Mesenteric fat pad (tissue), 1 donor: Measurements from ENCODE around the gene NTN1. TPM values are rescaled to one million over a fixed set of nuclear protein-coding genes. Genes with fewer than 3 reads are reported as not detected.

Experiments used
- DNase-seq: peaks from one replicate; pipeline ENCODE4 v3.0.0-alpha.2; 2020; ENCODE audit warnings: low spot score
- total RNA-seq: library from RNA; stranded (reverse); fragmentation: NEBNext Ultra II Directional; extraction: Animal tissue kit (Norgen Biotek cat#: 25700); gene quantifications from one replicate; pipeline ENCODE4 v1.2.1, GENCODE V29; 2021
- donor health status: DM: yes; HTN: yes; CAD: no.

Gene NTN1
- total RNA-seq, 1 donor from 2014 or later = 3.1 TPM

DNA sequence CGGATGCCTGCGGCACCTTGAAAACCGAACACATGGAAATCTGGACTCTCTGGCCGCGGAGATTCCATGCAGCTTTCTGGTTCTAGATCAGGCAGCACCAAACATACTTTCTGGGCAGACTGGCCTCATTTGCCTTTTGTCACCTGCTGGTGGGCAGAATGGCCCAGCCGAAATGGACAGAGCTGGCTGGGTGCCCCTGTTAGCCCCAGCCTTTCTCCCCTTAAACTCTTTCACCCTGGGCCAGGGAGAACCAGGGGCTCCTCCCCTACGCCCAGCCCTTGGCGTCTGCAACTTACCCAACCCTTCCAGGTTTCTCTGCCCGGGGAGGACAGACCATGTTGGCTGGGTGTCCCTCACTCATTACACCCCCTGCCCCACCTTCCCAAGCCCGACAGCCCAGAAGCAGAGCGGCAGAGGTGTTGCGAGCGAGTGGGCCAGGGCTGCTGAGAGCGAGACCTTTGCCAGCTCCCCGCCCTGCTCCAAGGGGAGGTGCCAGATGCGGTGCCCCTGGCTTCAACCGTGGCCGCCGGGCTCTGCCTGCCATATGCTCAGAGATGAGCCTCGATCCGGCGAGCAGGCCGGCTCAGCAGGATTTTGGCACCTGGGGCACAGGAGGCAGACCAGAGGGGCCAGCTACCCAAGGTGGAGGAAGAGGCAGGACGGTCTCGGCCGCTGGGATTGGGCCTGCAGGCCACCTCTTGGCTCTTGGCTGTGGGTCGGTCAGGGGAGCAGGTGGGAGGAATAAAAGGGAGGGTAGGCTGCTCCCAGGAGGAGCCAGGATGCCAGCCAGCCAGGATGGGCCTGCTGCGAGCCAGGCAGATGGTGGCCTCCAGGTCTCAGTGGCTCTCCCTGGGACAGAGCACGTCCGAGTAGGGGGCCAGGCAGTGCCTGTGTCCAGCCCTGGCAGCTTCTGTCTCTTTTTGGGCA is 191.3 kb downstream of the NTN1 start:
- DNase-seq = peak; percentile 85

DNA sequence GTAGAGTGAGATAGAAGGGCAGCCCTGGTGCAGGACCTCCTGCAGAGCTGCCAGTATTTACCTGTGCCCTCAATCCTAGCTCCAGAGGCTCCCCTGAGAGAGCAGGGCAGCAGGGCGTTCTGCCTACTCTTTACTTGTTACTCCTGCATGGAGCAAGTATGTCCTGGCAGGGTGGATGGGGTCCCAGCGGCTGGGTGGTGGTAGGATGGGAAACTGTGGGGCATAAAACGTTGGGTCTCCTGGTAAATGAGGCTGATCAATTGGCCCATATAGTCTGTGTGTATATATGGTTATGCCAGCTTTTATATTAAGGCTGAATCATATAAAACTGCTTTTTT is 192.0 kb downstream of the NTN1 start:
- DNase-seq = no peak

DNA sequence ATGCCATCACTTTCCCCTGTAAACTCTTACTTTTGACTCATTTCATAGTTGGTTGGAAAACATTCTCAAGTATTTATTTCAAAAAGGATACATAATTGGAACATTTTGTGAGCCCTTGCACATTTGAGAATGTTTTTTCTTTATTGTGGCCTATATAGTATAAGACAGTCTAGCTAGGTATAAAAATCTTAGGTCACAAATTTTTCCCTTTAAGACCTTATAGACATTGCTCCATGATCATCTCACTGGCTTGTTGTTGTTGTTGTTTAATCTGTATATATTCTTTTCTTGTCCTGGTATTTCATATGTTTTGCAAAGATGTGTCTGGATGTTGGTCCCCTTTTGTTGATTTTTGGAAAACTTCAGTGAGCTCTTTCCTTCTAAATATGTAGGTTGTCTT is 194.2 kb downstream of the NTN1 start:
- no peak for DNase-seq

DNA sequence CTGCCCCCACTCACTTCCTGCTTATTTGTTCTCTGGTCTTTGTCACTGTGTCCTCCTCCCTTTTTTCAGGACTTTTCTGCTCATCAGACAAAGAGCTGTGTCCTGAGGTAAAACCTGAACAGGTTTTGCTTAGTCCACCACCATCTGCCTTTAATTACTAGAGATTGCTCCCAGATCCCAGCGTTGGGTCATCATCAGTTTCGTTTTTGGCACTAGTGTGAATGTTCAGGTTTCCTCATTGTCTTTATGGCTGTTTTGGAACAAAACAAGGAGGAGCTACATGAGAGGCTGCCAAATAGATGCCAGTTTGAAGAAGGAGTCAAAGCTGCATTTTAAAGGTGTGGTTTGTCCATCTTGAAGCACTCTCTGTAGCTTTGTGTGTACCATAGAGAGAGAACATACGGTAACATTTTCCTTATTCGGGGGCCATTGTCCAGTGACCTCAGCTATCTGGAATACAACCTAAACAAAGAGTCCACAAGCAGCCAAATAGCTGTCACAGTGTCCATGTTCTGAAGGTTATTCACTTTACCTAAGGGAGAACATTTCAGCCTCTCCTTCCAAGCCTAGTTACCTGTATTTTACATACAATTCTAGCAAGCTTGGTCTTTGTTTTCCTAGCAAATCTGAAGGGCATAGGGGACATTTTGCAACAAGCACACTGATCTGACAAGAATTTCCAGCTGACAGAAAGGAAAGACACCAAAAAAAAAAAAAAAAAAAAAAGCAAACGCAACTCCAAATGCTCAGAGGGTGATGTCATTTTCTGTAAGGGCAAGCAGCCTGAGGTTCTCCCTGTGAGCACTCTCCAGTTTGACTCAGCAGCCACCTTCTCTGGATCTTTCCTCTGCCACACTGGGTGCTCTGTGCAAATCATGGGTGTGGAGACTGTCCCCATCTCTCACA is 196.1 kb downstream of the NTN1 start:
- no peak for DNase-seq

DNA sequence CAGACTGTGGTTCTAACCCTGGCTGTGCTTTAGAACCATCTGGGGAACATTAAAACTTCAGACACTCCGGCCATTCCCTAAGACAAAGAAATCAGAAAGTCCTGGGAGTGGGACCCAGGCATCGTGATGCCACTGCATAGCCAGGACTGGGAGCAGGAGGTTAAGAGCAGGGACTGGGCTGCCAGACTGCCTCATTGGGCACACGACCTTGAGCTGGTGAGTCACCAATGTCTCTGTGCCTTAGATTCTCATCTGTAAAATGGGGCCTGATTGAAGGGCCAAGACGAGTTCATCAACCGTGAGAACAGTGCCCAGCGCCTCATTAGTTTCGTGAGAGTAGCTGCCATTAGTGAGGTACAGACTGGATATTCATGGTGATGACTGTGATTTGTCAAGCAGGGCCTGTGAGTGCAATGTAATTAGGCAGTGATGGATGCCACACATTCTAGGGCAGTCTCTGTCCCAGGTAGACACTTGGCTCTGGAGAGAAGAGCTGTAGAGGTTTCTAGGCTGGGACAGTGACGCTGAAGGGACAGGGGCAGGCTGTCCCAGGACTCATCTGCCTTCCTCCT is 196.8 kb downstream of the NTN1 start:
- no peak for DNase-seq

DNA sequence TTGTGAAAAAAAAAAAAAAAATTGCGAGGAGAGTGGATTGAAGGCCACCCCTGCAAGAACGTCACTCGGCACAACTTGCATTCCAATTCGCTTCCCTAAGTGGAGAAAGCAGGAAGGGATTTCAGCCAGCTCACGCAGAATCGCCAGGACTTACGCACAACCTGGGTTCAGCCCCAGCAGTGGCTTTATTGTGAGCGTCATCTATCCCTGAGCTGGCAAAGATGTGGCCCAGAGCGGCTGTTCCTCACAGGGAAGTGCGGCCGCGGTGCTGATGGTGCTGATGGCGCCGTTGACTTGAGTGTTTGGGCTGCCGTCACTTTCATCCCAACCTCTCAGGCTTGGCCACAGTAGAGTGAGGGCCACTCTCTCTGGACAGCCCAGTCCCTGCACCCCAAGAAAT is 197.6 kb downstream of the NTN1 start:
- DNase-seq = peak; percentile 82

DNA sequence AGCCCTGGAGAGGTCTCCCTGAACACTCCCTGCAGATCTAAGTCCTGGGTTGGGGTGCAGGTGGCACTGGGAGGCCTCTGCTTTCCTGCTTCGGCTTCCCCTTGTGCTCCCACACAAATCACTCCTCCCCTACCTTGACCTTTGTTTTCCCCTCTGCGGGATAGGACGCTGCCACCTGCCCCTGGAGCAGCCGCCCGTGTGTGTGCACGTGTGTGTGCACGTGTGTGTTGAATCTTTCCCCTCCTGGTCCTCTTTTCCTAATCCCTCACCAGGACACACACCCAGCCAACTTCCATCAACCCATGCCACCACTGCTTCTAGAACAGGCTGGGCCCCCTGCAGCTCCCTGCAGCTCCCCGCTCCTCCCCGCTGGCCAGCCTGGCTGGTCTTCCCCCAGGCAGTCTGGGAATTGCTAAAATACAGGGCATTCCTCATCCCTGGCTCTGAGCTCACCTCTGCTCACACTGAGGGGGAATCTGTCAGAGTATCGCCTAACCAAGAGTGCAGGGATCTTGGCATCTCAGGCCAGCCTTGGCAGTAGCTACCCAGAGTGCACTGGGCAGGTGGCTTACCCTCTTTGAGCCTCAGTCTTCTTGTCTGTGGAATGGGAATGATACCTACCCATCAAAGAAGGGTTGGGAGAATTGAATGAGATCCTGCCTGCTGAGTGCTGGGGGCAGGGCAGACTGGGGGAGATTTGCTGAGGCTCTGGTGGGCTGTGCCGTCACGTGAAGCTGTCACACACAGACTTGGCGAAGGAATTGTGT is 198.5 kb downstream of the NTN1 start:
- DNase-seq = no peak

DNA sequence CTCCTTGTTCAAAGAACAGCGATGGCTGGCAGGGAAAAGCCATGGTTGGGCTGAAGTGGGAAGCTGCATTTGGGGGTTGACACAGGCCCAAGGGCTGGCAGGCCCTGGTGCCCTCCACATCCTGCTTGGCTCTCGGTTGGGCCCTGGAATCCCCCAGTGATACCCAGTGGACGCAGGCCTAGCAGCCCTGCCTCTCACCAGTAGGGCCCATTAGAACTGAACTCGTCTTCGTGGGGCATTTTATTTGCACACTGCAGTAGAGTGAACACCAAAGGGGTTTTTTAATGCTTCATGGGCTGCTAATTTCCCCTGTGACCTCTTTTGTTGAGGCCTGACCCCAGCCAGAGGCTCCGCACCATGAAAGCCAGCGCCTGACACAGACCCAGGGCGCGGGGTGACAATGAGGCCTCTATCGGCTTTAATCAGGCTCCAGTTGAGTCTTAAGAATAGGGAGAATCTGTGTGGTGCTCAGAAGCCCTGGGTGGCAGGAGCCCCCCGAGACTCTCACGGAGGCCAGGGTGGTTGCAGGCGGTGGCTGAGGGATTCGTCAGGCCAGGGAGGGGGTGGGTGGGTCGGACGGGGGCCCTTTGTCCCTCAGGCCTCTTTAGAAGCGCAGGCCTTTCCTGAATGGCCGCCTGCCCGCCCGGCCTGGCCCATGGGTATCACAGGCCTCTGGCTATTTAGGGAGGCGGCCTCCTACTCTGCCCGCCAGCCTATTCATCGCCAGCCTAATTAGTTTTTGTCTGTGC is 199.3 kb downstream of the NTN1 start:
- DNase-seq = no peak

DNA sequence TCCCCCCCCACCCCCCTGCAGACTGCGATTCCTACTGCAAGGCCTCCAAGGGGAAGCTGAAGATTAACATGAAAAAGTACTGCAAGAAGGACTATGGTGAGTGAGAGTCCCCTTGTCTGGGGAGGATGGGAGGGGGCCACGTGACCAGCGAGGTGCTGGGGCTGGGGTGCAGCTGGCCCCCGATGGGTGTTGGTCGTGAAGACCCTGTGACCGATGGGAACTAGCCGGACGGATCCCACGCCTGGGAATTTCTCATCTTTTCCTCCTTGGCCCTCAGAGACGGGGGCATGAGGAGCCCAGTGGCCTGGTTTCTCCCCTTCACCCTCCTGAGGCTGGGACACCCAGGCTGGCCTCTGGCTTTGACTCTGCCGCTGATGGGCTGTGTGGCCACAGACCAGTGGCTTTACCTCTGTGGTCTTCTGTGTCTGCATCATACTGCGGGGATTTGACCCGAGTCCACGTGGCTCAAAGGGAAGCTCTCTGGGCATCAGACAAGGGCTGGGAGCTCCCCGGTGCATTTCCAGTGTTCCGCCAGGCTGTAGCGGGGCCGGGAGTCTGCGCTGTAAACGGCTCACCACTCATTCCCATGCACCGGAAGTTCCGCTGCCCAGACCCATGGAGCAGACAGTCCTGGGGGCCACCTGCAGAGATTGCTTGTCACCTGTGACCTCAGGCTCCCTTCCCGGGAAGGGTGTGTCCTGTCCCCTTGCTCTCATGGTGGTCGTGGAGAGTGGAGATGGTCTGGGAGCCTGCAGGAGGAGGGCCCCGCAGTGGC is 200.0 kb downstream of the NTN1 start:
- no peak for DNase-seq

DNA sequence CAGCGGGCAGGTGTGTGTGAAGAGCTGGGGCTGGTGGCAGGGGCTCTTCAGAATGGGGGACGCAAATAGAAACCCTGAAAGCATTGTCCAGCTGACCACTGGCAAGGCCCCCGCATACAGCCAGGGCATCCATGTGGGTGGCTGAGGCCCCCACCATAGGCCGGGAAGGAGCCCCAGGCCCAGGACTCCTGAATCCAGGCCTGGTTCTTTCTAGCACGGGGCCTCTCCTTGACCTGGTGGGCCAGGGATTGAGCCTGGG is 200.5 kb downstream of the NTN1 start:
- no peak for DNase-seq

DNA sequence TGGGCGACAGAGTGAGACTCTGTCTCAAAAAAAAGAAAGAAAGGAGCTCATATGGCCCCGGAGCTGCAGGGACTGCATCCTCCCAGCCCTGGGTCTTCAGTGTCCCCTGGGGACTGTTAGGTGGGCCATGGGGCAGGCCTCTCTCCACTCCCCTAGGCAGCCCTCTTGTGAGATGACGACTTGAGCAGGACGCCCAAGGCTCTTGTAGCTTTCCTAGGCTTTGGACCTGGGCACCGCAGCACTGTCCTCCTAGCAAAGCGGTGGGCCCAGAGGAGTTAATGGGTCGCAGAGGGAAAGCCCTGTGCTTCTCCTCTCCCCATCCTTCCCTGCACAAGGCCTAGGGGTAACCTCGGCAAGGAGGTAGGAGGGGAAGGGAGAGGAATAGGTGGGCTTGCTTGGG is 202.2 kb downstream of the NTN1 start:
- DNase-seq = no peak

DNA sequence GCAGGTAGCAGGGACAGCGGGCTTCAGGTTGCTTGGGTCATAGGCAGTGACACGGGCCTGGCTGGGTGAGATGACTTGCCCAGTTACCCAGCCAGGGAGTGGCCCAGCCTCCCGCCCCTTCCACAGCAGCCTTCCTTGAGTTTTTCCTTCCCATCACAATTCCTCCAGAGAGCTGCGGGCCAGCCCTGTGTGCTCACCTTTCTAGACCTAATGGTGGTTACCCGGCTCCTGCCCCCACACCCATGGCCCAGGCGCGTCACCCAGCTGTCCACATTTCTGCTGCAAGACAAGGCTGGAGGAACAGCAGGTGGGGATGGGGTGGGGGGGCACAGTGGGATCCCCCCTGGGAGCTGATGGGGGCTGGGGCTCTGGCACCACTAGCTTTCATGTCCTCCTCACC is 203.2 kb downstream of the NTN1 start:
- no peak for DNase-seq

DNA sequence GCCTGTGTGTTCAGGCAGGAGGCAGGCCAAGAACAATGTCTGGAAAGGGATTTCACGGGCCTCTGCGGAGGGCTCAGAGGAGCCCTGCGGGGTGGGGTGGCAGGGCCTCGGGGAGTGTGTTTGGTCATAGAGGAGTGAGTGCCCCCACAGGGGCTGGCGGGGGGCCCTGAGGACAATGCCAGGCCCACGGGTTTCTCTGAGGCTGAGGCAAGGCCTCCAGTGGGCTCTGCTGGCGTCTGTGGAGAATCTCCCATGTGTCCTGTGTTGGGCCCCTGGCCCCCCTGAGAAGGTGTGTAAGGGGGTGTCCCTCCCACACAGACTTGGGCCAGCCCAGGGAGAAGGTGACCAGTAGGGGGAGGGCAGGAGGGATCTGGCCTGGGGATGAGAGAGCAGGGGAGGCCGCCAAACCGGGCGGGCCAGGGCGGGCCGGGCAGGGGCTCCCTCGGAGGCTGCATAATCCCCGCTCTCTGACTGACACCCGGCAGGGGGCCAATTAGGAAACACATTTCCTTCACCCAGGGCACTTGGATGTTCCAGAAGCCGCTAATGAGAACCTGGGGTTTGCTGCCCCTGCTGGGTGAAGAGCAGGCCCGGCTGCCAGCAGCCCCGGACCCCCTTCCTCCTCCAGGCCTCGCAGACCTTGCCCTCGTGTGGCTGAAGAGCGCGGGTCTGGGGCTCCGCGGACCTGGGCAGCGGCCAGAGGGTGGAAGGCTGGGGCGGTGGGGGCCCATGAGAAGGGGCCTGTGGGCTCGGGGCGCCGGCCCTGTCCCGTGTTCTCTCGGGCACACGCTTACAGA is 204.2 kb downstream of the NTN1 start:
- DNase-seq = no peak

DNA sequence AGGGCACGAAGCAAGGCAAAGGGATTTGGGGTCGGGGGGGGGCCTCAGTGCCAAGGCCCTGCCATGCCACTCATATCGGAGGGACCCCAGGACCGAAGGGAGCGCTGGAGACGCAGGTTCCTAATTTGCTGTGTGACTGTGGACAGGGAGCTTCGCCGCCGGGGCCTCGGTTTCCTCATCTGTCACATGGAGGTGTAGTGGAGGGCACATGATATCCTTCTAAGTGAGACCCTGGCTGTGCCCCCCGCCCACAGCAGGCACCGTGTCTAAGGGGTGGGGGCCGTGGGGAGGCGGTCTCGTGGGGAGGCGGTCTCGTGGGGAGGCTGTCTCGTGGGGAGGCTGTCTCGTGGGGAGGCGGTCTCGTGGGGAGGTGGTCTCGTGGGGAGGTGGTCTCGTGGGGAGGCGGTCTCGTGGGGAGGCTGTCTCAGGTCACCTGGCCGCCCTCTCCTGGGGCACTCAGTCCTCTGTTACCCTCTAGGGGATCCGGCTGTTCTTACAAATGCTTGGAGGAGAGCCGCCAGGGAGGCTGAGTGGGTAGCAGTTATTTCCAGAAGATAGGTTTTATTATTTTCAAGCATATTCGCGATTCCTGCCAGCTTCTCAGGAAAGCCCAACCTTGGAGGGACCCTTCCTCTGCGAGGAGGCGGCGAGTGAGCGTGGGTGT is 205.0 kb downstream of the NTN1 start:
- no peak for DNase-seq

DNA sequence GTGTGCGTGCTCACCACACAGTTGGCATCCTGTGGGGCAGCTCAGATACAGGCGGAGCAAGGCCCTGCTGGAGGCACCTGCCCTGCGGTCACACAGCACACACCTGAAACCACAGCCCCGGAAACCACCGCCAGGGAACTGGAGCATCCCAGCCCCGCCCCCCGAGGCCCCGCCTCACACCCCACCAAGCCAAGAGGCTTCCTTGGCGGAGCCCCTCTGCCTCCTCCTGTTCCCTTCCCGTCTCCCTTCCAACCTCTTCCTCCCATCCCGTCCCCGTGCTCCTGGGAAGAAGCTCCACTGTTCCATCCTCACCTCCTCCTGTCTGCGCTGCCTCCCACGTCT is 205.5 kb downstream of the NTN1 start:
- no peak for DNase-seq

DNA sequence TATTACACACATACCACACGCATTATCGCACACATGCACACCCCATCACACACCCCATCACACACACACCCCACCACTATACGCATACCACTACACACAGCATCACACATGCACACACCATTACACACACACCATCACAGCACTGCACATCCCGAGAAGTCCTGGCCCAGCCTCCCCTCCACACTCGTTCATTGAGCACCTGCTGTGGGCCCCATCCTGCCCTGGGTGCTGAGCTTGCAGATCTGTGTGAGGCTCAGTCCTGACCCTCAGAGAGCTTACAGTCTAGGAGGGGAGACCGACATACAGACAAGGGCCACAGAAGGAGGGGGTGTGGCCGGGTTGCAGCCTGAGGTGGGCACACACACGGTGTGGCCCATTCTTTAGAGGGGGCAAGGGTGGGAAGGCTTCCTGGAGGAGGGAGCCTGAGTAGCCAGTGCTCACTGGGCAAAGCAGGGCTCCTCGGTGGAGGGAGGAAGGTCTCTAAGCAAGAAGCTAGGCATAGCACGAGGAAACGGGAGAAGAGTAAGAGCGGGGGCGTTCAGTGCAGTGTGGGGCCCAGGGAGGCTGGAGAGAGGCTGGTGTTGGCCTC is 206.6 kb downstream of the NTN1 start:
- no peak for DNase-seq

DNA sequence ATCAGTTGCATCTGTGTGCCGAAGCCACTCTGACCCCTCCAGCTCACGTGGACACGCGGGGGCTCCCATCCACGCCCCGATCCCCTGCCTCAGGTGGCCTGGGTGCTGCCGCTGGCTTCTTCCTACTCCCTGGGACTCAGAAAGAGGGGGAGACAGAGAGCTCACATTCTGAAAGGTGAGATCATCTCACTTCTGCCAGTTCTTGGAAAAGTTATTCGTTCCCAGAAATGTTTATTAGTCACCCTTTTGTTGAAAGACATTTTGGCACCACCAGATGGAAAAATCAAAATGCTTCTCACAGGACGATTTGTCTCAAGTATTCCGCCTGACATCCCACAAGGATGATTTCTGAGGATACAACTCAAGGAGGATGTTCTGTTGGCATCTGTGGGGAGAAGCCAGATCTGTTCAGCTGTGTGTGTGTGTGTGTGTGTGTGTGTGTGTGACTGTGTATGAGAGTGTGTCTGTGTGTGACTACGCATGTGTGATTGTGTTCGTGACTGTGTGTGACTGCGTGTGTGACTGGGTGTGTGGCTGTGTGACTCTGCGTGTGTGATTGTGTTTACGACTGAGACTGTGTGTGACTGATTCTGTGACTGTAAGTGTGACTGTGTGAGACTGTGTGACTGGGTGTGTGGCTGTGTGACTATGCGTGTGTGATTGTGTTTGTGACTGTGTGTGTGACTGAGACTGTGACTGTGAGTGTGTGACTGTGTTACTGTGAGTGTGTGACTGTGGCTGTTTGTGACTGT is 207.3 kb downstream of the NTN1 start:
- no peak for DNase-seq
